ENCODE results near the gene ZNF91.

- TF ChIP-seq CTCF (IDR thresholded peaks at IDR 0.05; ENCODE audit: poor library complexity, severe bottlenecking) = no peak
- TF ChIP-seq EZH2 (IDR thresholded peaks at IDR 0.05; ENCODE audit: borderline replicate concordance, insufficient read depth, low read length, poor library complexity, severe bottlenecking) = no peak
These were observed 30.0 kb downstream of the ZNF91 start for GRCh38 chr19:23365222-23365621.
